Measurements from ENCODE around the gene CAVIN2.
A peak's percentile ranks its signal among the peaks of the same experiment; 100 is the strongest.

CAVIN2 gene

GRCh38 chr2:191840921-191841320 is 6.0 kb downstream of the CAVIN2 start:
- no peak for DNase-seq (ENCODE audit: low read depth in 1 of 2, low spot score in 1 of 2)

- DNase-seq (ENCODE audit: low read depth in 1 of 2, low spot score in 1 of 2) = no peak
Observed at GRCh38 chr2:191839918-191840804, 6.7 kb downstream of the CAVIN2 start.

- no peak for DNase-seq (ENCODE audit: low read depth in 1 of 2, low spot score in 1 of 2)
Observed at GRCh38 chr2:191838526-191838925, 8.4 kb downstream of the CAVIN2 start.

- no peak for DNase-seq (ENCODE audit: low read depth in 1 of 2, low spot score in 1 of 2)
Observed at GRCh38 chr2:191836853-191837769, 9.8 kb downstream of the CAVIN2 start.

GRCh38 chr2:191836471-191836852 is 10.4 kb downstream of the CAVIN2 start:
- DNase-seq (ENCODE audit: low read depth in 1 of 2, low spot score in 1 of 2) = no peak

- DNase-seq (ENCODE audit: low read depth in 1 of 2, low spot score in 1 of 2) = no peak
Observed at GRCh38 chr2:191835539-191836350, 11.1 kb downstream of the CAVIN2 start.

GRCh38 chr2:191835100-191835499 is 11.8 kb downstream of the CAVIN2 start:
- DNase-seq (ENCODE audit: low read depth in 1 of 2, low spot score in 1 of 2) = no peak

- no peak for DNase-seq (ENCODE audit: low read depth in 1 of 2, low spot score in 1 of 2)
Observed at GRCh38 chr2:191833356-191833755, 13.5 kb downstream of the CAVIN2 start.

- DNase-seq (ENCODE audit: low read depth in 1 of 2, low spot score in 1 of 2) = no peak
Observed at GRCh38 chr2:191832668-191833067, 14.2 kb downstream of the CAVIN2 start.

- no peak for DNase-seq (ENCODE audit: low read depth in 1 of 2, low spot score in 1 of 2)
Observed at GRCh38 chr2:191831410-191831994, 15.4 kb downstream of the CAVIN2 start.

- DNase-seq (ENCODE audit: low read depth in 1 of 2, low spot score in 1 of 2) = no peak
Observed at GRCh38 chr2:191824398-191824797, 22.5 kb downstream of the CAVIN2 start.

- DNase-seq (ENCODE audit: low read depth in 1 of 2, low spot score in 1 of 2) = no peak
Observed at GRCh38 chr2:191821078-191821477, 25.8 kb downstream of the CAVIN2 start.

GRCh38 chr2:191818725-191819350 is 28.1 kb downstream of the CAVIN2 start:
- no peak for DNase-seq (ENCODE audit: low read depth in 1 of 2, low spot score in 1 of 2)

GRCh38 chr2:191818133-191818532 is 28.8 kb downstream of the CAVIN2 start:
- no peak for DNase-seq (ENCODE audit: low read depth in 1 of 2, low spot score in 1 of 2)

- DNase-seq (ENCODE audit: low read depth in 1 of 2, low spot score in 1 of 2) = no peak
Observed at GRCh38 chr2:191815010-191815409, 31.9 kb downstream of the CAVIN2 start.

- DNase-seq (ENCODE audit: low read depth in 1 of 2, low spot score in 1 of 2) = no peak
Observed at GRCh38 chr2:191813943-191814342, 32.9 kb downstream of the CAVIN2 start.

- DNase-seq (ENCODE audit: low read depth in 1 of 2, low spot score in 1 of 2) = peak in 1 of 2 donors; percentile 13
Observed at GRCh38 chr2:191811807-191812602, 34.9 kb downstream of the CAVIN2 start.

- DNase-seq (ENCODE audit: low read depth in 1 of 2, low spot score in 1 of 2) = no peak
Observed at GRCh38 chr2:191806396-191806795, 40.5 kb downstream of the CAVIN2 start.

GRCh38 chr2:191804766-191805165 is 42.1 kb downstream of the CAVIN2 start:
- no peak for DNase-seq (ENCODE audit: low read depth in 1 of 2, low spot score in 1 of 2)
